ENCODE measurements around the gene PSTPIP1. TPM values are rescaled to one million over a fixed set of nuclear protein-coding genes. Genes with fewer than 3 reads are reported as not detected.

Gene PSTPIP1
- total RNA-seq, 1 donor from 2014 or later, result 12.8 TPM

DNA sequence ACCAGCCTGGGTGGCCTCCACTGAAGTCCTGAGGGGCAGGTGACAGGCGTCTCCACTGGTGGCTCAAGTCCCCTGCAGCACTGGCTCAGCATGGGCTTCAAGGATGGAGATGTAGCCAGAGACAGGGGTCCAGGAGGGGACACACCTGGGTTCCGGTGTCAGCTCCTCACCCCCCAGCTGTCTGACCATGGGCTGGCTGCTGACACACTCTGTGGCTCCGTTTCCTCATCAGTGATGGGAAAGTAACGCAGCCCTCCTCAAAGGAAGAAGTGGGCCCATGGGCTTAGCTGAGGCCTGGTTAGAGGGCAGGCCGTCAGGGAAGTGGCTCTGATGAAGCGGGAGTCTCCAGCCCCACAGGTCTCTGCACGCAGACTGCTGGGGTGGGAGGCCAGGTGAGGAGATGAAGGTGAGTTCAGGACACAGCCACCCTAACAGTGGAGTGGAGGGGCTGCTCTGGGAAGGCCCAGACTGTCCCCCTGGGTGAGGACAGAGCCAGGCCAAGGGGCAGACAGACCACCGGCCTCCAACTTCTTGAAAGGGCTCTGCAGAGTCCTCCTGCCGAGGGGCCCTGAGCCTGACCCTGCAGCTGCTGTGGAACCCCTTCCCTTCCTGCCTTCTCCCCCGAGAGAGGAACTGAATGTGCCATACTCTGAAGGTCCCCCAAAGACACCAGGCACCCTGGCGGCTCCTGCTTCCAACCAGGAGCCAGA, 24.0 kb downstream of the PSTPIP1 start:
- DNase-seq (ENCODE audit: low spot score), result no peak

DNA sequence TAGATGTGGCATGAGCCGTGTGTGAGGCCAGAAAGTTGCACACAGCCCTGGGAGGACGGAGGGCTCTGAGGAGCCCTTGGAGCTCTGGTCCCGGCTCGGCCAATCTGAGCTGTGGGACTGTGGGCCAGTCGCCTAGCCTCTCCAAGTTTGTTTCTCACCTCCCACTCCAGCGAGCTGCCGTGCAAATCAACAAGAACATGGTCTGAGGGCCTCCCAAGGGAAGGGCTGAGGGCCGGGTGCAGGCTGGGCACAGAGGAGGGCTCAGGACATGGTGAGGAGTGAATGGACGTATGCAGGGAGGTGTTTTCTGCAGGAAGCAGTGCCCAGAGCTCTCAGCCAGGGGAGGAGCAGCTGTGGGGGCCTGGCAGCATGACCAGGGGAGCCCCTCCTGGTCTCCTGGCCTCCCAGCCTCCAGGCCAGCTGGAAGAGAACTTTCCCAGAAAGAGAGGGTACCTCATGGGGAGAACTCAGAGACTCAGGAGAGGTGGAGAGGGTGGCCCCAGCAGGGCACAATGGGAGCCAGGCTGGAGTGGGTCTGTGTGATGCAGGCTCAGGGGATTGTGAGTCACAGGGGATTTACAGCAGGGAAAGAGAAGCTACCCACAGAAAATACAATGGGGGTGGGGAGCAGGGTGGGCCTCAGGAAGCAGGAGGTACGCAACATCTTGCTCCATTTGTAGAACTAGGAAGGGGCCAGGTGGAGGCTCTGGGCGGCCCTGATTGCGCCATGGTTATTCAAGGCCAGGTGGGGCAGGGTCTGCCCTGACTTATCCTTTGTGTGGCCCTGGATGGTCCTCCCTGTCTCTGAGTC, 24.8 kb downstream of the PSTPIP1 start:
- no peak for DNase-seq (ENCODE audit: low spot score)

DNA sequence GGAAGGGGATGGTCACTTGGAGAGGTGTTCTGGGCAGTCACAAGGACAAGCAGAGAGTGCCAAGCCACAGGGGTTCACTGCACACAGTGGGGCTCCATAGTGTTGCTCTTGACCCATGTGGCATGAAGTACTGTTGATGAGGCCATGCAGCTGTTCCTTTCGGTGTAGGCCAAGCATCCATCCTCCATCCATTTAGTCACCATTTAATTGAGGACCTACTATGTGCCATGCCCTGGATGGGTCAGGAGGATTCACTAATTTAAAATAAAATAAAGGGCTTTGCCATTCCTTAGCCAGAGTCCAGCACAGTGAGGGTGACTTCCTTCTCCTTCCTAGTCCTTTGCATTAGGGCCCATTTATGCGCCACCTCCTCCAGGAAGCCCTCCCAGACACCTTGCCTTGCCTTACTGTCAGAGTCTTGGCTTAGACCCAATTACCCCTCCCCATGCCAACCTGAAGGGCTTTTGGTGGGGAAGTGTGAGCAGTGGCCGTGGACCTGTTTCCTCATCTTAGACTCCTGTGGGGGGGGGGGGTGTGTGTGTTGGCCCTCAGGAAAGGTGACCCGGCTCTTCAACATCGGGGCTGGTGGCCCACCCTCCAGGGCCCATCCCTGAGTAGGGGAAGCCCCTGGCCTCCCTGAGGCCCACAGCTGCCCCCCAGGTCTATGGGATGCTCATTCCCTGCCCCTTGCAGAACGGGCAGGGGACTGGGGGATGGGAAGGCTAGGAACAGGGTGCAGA, 25.6 kb downstream of the PSTPIP1 start:
- DNase-seq (ENCODE audit: low spot score), result no peak

DNA sequence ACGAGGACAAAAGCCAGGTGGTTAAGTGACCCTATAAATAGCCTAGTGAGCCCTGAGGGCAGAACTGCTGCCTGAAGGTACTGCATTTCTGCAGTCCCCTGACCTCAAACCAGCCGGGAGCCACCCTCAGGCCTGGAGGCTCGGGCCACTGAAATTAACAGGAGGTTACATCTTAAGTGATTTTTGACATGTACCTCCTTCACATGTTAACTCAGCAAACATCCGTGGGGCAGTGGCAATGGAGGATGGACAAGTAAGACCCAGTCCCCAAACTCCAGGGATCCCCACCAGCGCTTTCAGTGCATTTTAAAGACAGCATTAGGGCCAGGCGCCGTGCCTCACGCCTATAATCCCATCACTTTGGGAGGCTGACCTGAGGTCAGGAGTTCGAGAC, 26.2 kb downstream of the PSTPIP1 start:
- no peak for DNase-seq (ENCODE audit: low spot score)

DNA sequence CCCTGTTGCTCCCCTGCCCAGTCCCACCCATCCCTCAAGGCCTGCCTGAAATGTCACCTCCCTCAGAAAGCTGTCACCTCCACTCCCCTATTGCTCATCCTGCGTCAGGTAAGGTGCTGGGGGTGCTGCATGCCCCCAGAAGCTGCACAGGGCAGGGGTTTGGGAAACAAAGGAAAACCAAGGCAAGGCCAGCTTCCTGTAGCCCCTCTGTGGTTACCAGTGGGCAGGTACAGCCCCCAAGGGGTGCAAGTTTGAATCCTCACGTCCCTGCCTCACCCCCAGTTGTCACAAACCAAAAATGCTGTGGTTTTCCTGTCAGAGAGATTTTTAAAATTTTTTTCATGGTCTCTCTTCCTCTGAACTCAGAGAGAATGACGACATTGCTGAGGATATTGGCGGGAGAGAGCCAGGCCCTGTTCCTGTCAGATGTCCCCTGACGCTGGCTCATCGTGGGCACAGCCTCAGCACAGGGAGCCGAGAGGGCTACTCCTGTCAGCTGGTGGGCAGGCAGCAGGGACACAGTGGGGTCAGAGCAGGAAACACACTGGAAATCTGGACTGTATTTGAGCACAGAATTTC, 27.0 kb downstream of the PSTPIP1 start:
- DNase-seq (ENCODE audit: low spot score), result no peak

DNA sequence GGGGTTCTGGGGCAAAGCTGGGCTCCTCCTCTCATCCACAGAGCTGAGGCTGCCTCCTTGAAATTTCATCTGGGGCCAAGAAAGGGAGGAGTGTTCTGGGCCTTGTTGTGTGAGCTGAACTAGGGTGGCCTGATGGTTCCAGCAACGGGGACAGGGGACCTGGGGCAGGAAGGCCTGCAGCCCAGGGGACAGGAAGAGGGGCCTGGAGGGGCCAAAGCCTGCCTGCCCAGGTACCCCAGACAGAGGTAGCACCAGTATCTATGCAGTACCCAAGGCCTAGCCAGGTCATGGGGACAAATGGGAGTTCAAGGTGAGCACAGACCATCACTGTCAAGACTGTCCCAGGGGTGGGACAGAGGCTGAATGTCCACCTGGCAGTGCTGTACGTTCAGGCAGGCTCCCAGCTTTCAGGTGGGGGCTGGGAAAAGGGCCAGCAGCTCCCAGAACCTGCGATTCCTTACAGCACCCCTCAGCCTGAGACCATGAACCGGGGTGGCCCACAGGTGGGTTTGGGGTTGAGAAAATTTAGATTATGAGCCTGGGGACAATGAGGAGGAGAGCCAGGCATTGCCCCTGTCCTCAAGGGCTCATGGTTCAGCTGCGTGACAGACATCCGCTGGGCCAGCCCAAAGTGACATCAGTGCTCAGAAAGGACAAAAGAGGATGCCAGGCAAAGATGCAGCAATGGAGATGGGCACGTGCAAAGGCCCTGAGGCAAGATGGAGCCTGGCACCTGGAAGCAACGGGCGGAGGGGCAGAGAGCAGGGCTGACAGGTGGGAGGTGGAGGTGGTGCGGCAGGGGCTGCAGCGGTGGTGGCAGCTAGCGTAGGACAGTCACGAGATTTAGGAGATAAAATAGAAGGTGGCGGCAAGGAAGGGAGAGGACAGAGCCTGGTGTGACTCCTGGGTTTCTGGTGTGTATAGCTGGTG, 28.0 kb downstream of the PSTPIP1 start:
- no peak for DNase-seq (ENCODE audit: low spot score)

DNA sequence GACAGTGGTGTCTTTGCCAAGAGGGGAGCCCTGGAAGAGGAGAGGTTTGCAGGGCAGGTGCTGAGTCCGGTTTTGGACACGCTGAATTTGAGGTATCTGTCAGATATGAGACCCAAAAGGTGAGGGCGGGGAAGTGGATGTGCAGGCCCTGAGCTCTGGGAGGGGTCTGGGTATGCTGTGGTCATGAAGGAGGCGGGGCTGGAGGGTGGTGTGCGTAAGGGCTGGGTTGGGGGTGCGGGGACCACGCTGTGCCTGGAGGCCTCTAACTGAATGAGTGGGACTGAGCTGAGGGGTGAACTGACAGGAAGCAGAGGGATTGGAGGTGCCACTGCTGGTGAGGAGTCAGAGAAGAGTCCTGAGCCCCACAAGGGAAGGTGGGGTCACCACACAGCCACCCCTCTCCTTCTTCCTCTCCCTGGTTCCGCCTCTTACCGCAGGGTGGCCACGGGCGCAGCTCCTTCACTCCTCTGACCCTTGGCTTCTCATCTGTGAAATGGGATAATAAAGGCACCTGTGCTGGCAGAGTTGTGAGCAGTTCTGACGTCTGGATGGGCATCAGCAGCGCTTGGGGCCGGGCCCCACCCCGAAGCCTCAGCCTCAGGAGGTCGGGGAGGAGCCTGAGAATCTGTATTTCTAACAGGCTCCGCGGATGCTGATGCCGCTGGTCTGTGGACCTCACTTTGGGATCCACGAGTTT, 28.8 kb downstream of the PSTPIP1 start:
- no peak for DNase-seq (ENCODE audit: low spot score)

DNA sequence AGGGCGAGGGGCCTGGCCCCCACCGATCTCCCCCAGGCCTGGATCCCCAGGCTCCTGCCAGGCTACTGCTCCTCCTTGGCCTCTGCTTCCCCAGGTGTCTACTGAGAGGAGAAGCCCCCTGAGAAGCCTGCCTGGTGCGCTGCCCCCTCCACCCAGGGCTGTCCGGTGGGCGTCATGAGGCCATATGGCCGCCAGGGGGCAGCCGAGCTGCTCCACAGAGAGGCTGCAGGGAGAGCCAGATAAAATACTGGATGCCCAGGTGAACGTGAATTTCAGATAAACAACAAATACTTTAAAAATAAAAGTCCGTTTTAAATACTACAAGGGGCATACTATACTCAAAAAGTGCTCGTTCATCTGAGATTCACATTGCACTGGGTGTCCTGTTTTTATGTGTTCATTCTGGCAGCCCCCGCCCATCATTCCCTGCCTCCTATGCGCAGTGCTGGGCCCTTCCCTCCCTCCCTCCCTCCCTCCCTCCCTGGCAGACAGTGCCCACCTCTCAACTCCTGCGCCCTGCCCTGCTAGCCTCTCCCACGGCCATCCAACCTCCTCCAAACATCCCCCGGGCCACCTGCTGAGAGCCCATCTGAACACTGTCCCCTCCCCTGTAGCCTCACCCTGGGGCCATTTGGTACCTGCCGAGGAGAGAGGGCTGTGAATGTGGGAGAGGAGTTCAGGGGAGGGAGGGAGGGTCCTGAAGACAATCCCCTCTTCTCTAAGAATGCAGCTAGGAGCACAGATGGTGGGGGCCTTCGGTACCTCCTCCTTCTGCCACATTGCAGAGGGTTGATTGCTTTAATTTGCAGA, 29.6 kb downstream of the PSTPIP1 start:
- peak; percentile 52 for DNase-seq (ENCODE audit: low spot score)

DNA sequence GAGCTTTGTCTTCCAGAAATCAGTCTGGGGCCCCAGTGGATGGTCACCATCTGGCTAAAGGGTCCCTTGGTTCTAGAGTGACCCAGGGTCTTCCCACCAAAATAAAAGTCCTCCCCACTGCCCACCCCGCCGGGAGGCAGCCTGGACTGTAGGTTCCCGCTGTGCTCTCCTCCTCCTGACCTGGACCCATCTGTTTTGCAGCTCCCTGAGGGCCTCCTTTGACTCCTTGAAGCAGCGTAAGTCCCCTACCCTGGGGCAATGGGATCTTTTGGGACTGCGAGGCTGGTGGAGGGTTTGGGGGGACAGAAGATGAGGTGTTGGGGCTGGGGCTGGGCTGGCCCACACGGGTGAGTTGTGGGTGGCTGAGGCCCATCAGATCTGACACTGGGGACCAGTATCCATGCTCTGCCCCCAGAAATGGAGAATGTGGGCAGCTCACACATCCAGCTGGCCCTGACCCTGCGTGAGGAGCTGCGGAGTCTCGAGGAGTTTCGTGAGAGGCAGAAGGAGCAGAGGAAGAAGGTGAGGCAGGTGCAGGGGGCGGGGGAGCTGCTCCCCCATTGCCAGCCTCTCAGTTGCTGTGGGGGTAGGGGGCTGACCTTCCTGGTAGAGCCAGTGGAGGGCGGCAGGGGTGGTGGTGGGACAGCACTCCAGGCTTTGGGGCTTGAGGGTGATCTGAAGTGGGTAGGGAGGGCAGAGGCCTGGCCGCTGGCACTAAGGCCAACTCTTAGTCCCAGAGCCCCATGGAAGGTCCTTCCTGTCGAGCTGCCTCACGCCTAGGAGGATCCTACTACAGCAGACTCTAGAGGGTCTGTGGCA, 30.4 kb downstream of the PSTPIP1 start:
- no peak for DNase-seq (ENCODE audit: low spot score)

DNA sequence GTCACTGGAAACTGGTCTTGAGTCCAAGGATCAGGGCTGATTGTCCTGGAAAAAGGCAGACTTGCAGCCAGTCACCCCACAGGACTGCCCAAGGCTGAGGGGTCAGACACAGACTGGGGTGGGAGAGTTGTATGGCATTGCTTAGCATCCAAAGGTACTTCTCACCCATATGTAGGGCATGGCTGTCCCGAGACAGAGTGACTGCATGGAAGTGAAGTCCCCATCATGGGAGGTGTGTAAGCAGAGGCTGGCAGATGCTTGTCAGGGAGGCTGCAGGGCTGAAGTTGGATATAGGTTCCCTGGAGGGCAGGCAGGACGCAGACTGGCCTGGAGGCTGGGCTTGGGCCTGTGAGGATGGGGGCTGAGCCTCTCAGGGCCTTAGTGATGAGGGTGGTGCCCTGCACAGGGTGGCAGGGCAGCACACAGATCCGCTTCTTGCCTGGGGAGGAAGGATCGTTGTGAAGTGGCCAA, 31.1 kb downstream of the PSTPIP1 start:
- DNase-seq (ENCODE audit: low spot score), result no peak

DNA sequence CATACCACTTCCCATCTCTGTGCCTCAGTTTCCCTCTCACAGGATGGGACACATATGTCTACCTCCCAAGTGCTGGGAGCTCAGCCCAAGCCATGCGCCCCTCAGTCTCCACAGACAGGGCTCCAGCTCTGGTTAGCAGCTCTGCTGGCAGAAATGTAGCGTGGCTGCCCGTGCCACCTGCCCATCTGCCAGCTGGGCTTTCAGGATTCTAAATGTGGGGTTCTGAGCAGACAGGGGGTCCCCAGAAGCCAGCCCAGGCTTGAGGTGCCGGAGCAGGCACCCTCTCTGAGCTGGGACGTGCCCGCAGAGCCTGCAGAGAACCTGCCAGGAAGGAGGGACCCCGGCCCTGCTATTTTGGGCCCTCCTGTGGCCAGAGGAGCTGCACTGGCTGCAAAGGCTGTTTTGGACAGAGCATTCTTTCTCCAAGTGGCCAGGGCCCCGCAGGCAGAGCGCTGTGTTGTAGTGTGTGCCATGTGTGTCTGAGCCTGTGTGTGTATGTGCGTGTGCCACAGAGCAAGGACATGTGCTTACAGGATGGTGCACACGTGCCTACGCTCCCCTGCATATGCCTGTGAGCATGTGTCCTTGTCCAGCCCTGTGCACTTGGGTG, 31.7 kb downstream of the PSTPIP1 start:
- no peak for DNase-seq (ENCODE audit: low spot score)

DNA sequence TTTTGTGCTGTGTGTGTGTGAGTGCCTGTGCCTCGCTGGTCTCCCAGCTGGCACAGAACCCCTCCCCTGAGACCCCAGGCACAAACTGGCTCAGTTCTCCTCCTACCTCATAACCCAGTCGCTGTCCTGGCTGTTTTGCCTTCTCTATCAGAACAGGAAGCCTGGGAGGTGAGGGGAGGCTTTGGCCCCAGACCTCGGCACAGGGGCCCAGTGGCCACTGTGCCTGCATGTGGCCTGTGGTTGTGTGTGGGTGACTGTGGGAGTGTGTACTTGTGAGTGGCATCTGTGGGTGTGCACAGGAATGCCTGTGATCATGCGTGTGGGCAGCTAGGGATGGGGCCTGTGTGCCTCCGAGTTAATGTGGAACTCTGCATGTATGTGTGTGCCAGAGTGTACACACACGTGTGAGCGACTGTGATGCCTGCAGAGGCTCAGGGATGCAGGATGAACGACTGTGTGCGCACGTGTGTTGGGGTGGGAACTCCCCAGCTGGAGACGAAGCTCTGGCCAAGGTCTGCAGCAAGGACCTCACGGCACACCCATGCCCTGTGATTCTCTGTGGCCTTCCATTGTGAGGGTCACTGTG, 32.3 kb downstream of the PSTPIP1 start:
- no peak for DNase-seq (ENCODE audit: low spot score)

DNA sequence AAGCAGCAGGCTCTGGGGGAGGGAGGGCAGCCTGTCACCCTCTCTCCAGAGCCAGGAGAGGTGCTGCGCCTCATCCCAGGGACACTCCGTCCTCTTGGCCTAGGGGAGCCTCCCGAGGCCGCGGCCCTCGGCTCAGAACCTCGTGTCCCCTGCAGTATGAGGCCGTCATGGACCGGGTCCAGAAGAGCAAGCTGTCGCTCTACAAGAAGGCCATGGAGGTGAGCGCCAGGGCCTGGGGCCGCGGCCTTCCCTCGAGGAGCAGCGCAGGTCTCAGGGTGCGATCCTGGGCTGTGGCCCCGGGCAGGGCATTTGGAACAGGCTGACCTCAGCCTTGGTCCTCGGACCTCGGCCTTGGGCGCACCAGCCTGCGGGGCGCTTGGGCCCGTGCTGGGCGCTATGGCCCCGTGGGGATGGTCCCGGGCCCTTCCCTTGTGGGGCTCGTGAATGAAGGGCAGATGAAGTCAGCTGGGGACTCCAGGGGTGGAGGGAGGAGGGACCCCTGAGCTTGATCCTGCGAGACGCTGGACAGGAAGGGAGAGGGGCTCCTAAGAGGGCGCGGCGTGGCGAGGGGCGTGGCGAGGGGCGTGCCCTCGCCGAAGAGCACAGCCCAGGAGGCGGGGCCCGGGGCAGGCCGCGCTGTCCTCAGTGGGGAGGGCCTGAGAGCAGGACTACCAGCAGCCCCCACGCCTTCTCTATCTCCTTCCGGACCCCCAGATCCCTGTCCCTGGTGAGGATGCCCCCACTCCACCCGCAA, 32.9 kb downstream of the PSTPIP1 start:
- no peak for DNase-seq (ENCODE audit: low spot score)

DNA sequence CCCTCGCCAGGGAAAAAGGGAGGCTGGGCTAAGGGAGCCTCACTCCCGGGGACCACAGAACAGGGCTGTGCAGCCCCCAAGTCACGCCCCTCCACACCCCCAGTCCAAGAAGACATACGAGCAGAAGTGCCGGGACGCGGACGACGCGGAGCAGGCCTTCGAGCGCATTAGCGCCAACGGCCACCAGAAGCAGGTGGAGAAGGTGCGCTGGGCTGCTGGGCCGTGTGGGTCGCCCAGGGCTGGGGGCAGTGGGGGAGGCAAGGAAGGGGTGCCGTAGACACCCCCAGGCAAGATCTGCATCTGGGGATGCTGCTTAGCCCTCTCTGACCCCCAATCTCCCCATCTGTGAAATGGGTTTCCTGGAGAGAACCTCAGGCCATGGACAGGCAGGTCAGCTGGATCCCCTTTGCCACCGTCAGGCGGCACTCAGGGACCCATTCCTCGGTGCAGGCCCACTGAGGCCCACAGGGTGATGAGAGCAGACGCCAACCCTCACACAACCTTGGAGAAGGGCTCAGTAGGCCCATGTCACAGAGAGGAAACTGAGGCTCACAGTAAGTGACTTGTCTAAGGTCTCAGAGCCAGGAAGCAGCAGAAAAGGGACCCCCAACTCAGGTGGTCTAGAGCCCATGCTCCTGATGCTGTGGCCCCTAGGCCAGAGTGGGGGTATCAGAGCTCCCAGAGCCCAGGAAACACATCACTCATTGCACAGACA, 33.7 kb downstream of the PSTPIP1 start:
- DNase-seq (ENCODE audit: low spot score), result no peak

DNA sequence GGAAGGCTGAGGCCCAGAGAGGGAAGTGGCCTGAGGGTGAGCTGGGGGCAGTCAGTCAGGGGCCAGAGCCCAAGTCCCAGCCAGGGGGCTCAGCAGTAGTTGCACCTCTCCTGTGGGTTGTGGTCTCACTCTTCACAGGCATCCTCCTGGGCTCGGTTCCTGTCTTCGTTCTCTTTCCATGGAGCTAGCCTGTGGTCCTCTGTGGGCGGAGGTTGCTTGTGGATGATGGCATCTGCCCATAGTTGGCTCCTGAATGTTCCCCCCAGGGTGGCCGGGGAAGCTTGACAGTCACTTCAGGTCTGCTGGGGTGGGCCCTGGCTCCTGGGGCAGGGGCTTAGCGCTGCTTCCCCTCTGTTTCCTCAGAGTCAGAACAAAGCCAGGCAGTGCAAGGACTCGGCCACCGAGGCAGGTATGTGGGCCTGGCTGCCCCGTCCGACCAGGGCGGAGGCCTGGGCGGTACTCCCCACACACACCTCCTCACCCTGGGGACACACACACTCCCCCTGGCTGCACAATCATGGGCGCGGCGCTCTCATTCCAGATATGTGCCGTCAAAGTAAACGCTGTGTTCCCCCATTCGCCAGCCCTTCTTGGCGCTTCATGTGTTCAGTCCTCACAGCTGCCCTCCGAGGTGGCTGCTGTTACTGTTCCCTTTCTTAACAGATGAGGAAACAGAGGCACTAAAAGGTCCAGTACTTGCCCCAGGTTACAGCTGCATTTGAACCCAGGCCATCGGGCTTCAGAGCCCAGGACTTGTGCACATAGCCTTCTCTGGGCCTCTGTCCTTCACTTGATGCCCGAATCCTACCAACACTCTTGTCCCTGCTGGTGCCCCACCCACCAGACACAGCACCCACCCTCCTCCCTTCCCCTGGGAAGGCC, 34.5 kb downstream of the PSTPIP1 start:
- no peak for DNase-seq (ENCODE audit: low spot score)

Measured in umbilical cord (tissue), 2 donors.